Heart right ventricle (tissue), 16 donors: Measurements from ENCODE around the gene MTUS2. TPM values are rescaled to one million over a fixed set of nuclear protein-coding genes. Genes with fewer than 3 reads are reported as not detected.

Source experiments
- ATAC-seq, 8 donors: fragments of 200-7000 bp; cut with Tn5 transposase; one replicate each; pipeline ENCODE4 v1.9.1; 2020; ENCODE audit warnings: mild to moderate bottlenecking in 8 of 8, moderate library complexity in 8 of 8, moderate number of reproducible peaks in 1 of 8
- DNase-seq, 2 donors: peaks; one replicate each; pipeline ENCODE4 v3.0.0-alpha.2; 2020
- H3K27ac ChIP-seq, 10 donors: fragments of 200-600 bp; sonication (generic) in 2 of 10; one replicate each; pipeline versions ENCODE4 v1.5.0 to v1.8.0; 2020 to 2022; ENCODE audit warnings: mild to moderate bottlenecking in 3 of 10
- H3K27me3 ChIP-seq, 7 donors: fragments of 200-600 bp; one replicate each; pipeline ENCODE4 v1.8.0; 2021 to 2022; ENCODE audit warnings: mild to moderate bottlenecking in 2 of 7
- H3K36me3 ChIP-seq, 9 donors: fragments of 200-600 bp; sonication (generic) in 1 of 9; one replicate each; pipeline versions ENCODE4 v1.5.0 to v1.8.0; 2020 to 2022; ENCODE audit warnings: mild to moderate bottlenecking in 2 of 9
- H3K4me1 ChIP-seq, 9 donors: fragments of 200-600 bp; sonication (generic) in 1 of 9; one replicate each; pipeline versions ENCODE4 v1.5.0 to v1.8.0; 2020 to 2022; ENCODE audit warnings: mild to moderate bottlenecking in 4 of 9
- H3K4me3 ChIP-seq, 10 donors: fragments of 200-600 bp; sonication (generic) in 2 of 10; one replicate each; pipeline versions ENCODE4 v1.5.0 to v1.8.0; 2020 to 2022; ENCODE audit warnings: mild to moderate bottlenecking in 7 of 10, moderate library complexity in 2 of 10
- H3K9me3 ChIP-seq, 11 donors: fragments of 200-600 bp in 10 of 11; sonication (generic) in 2 of 11; one replicate each; pipeline versions ENCODE4 v1.5.0 to v1.8.0; 2013 to 2022; ENCODE audit warnings: mild to moderate bottlenecking in 2 of 11, control low read depth in 1 of 11, moderate library complexity in 1 of 11
- WGBS, 2 donors: extraction: QIAGEN DNeasy Blood & Tissue Kit; methylation state at CpG; one replicate each; pipeline ENCODE4 v1.1.7; 2013; ENCODE audit warnings: inconsistent platforms in 1 of 2; 5-methylcytosine and 5-hydroxymethylcytosine counted together
- intact Hi-C, 10 donors: fragments of 100-400 bp; cut with DNase I; formaldehyde crosslinking; loops; one replicate each; pipeline versions ENCODE4 v1.11.1 to v1.14.2; 2022
- long read RNA-seq, 3 donors: library from polyadenylated mRNA; unstranded; transcript quantifications; one replicate each; pipeline ENCODE4 v2.0.0, GENCODE V29; 2020 to 2021
- polyA plus RNA-seq, 2 donors: library from polyadenylated mRNA; stranded (reverse); fragments of 200-250 nt; gene quantifications; one replicate each; pipeline ENCODE4 v1.2.3, GENCODE V29; 2013
- total RNA-seq, 10 donors: library from RNA; stranded (reverse); fragmentation: NEBNext Ultra II Directional in 3 of 10; extraction: Animal tissue kit (Norgen Biotek cat#: 25700) in 3 of 10; gene quantifications; one replicate each; pipeline versions ENCODE4 v1.2.1 to v1.2.4, GENCODE V29; 2021 to 2023
- TF ChIP-seq, protein P1 (sequence below), 9 donors: fragments of 200-600 bp; sonication (generic) in 2 of 9; IDR thresholded peaks; one replicate each; pipeline versions ENCODE4 v1.5.0 to v1.8.0; 2021 to 2022; ENCODE audit warnings: antibody characterized with exemption in 9 of 9, mild to moderate bottlenecking in 5 of 9, moderate library complexity in 1 of 9
- donor health status: Arrhythmogenic right ventricular cardiomyopathy.
- donor health status: ischemic (EF 13 %, LVEDD 7.1; RV severe dilation, severe dysfunction).
- donor health status: healthy with polysubstance abuse.
- donor health status: DM: no; HTN: yes; CAD: no.
- donor health status: DM: no; HTN: no; CAD: no.
- donor health status: ischemic (EF 25% LVEDD 6.9; RV normal size, moderate dysfunction).
- donor health status: ischemic (EF 25% LVEDD 5.7; RV mildly dilated, moderate dysfunction).
- donor health status: healthy.
- donor health status: DM: yes; HTN: yes; CAD: no.
- donor health status: Ischemic cardiomyopathy.
- donor health status: ischemic (EF 35%, LVEDD 5.7; RV mildly dilated, moderate dysfunction).
- donor health status: nonischemic (EF 11% LVEDD 7.7; RV severe dilation, severe dysfunction).
- donor health status: DM: yes; HTN: yes; CAD: no.
- donor health status: PGD.
- donor health status: ischemic (EF 29% LVEDD 5.4; RV normal size, mild dysfunction).
- donor health status: nonischemic (EF 23%, LVEDD 6.1; RV moderate dilation, normal function).

Gene MTUS2
- total RNA-seq (100 to 1,000 TPM in 2 of 10 donors, 10 to 100 TPM in 8; 50.6 to 159 (median 68.7) TPM), polyA plus RNA-seq (10 to 100 TPM; 18.7 to 21.9 TPM)
- long read RNA-seq, donor 1, transcript MTUS2-202 (9 exons, 1,793 nt) = major isoform, 103 of 145 reads
- long read RNA-seq, donor 1, partial matches to known transcripts = 5 of 145 reads
- long read RNA-seq, donor 1, other reads (novel, unspliced or antisense) = 36 of 145 reads
- long read RNA-seq, donor 2, transcript MTUS2-202 (9 exons, 1,793 nt) = major isoform, 123 of 166 reads
- long read RNA-seq, donor 2, partial matches to known transcripts = 10 of 166 reads
- long read RNA-seq, donor 2, other reads (novel, unspliced or antisense) = 32 of 166 reads
- long read RNA-seq, donor 3, transcript MTUS2-202 (9 exons, 1,793 nt) = major isoform, 126 of 158 reads
- long read RNA-seq, donor 3, partial matches to known transcripts = 9 of 158 reads
- long read RNA-seq, donor 3, other reads (novel, unspliced or antisense) = 21 of 158 reads

DNA sequence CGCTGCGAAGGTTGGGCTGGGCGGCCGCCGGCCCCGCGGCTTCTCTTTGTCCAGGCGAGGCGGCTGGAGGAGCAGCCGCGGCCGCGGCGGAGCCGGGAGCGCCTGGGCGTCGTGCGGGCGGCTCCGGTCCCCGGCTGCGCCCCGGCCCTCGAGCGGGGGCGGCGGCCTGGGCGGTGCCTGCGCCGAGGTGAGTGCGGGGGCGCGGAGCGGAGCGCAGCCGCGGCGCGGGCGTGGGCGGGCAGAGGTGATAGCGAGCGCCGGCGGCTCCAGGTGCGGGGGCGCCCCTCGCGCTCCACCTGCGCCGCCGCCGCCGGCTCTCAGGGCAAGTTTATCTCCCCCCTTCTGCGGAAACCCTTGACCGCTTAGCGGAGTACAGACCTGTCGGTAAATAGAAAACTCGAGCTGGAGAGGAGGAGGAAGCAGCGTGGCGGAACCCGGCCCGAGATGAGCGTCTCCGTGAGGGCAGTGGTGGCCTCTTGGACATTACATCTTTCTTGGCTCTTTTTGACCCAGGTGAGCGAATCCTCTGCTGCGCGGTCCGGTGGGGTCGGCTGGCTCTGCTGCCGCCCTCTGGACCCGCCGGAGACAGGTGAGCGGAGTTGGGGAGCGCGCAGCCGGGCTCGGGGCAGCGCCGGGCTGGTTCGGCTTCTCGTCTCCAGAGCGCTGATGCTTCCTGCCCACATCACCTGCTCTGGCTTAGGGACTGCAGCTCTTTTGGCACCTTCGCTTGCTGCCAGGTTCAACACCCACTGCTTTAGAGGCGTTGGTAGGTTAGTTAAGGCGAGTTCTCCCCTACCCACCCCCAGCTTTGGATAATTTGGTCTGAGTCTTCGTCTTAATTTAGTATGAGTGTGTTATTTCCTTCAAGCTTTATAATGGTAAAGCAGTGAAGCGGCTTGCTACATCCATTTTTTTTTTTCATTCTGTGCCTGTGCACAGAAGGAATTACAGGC lies at the start of gene MTUS2:
Gene MTUS2 (plus strand): TSS at position 241 of the 953 bp plus-strand sequence.
- peak; percentile 13 to 66 (median 50) for ATAC-seq
- DNase-seq = no peak

DNA sequence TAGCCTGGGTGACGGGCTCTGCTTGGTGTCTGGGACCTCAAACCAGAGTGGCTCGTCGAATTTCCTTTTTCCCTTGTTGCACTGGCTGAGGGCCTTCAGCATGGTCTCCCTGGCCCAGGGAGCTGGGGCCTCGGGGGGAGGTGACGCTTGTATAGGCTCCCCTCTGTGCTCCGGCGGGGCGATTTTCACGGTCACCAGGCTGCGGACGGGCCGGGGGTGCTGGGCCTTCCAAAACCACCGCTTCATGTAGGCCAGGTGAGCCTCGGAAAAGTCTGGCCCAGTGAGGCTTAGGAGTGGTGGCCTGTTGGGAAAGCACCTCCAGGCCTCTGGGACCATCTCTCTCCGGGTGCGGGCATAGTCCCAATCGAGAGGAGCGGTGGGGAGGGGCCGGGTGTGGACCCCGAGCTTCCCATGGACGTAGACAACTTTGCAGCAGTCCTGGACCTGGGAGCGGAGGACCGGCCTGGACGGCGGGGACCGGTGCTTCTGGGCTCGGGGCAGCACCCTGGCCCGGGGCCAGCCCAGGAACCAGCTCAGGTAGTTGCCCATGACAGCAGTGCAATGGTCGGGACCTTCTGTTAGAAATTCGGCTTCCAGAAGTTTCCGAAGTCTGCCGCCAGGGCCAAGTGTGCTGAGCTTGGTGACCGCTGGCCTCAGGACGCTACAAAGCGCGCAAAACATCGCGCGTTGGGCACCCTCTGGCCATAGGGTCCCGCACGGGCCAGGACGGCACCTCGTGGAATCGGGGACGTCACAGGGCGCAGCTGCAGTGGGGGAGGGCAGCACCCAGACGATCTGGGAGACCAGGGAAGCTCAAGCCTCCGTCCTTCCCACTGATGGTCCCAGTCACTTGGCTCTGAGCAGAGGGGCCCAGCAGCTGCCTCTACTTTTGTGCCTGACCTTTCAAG lies 41.6 kb upstream of the MTUS2 start:
- 94 to 95% methylated on average over 46 to 48 of the region's 48 CpGs for WGBS, 2 donors
- DNase-seq = no peak
- peaks cover 0 to 21% (median 0%) of the 10 kb centered on the region in 11 donors for H3K9me3 ChIP-seq
- H3K4me3 ChIP-seq = no peak overlapping the region
- TF ChIP-seq, protein P1, sequence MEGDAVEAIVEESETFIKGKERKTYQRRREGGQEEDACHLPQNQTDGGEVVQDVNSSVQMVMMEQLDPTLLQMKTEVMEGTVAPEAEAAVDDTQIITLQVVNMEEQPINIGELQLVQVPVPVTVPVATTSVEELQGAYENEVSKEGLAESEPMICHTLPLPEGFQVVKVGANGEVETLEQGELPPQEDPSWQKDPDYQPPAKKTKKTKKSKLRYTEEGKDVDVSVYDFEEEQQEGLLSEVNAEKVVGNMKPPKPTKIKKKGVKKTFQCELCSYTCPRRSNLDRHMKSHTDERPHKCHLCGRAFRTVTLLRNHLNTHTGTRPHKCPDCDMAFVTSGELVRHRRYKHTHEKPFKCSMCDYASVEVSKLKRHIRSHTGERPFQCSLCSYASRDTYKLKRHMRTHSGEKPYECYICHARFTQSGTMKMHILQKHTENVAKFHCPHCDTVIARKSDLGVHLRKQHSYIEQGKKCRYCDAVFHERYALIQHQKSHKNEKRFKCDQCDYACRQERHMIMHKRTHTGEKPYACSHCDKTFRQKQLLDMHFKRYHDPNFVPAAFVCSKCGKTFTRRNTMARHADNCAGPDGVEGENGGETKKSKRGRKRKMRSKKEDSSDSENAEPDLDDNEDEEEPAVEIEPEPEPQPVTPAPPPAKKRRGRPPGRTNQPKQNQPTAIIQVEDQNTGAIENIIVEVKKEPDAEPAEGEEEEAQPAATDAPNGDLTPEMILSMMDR (IDR thresholded peaks at IDR 0.05) = no peak
- H3K27me3 ChIP-seq = peaks cover 0 to 5% (median 0%) of the 10 kb centered on the region in 7 donors
- H3K4me1 ChIP-seq = no peaks in the 10 kb centered on the region
- no peaks in the 10 kb centered on the region for H3K36me3 ChIP-seq
- peak in 1 of 8 donors; percentile 53 for ATAC-seq
- H3K27ac ChIP-seq = no peak overlapping the region
- intact Hi-C loops = no loop called here

More for the DNA sequence above, at the start of gene MTUS2:
- 1 to 2% methylated on average over 75 to 87 of the region's 89 CpGs for WGBS, 2 donors
- Histone ChIP-seq H3K27me3 (peaks cover 0 to 74% (median 43%) of the 10 kb centered on the region in 7 donors), H3K36me3 (no peaks in the 10 kb centered on the region), H3K4me3 (peak within 1 kb of the TSS; percentile 30 to 66 (median 56)), H3K4me1 (peaks cover 0 to 19% (median 5%) of the 10 kb centered on the region in 9 donors), H3K27ac (peak within 1 kb of the TSS in 6 of 10 donors; percentile 22 to 59 (median 51)), H3K9me3 (peaks cover 0 to 7% (median 0%) of the 10 kb centered on the region in 11 donors)
- TF ChIP-seq, protein P1 (IDR thresholded peaks at IDR 0.05) = peak in 1 of 9 donors; percentile 6
- intact Hi-C loops = loop anchor here in 8 of 10 donors (2.0 to 10.0 kb wide), 8 partner anchors 132 to 542 kb away; no protein-coding TSS in a partner anchor

DNA sequence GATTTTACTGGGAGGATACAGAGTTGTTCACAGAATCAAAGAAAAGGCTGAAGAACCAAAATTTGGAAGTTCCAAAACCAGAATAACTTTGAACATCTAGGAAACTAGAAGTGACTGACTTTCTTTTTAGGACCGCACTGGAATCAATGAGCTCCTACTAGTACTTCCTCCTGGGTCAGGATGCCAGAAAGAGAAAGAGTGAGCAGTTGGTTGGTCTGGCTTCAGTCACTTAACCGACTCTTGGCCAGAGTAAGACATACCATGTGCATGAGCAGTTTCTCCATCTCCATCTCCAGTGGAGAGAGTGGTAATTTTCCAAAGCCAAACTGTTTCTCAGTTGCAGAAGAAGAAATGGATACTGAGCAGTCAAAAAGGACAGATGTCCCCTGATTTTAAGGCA lies 27.1 kb upstream of the MTUS2 start:
- WGBS, 2 donors = 33 to 49% methylated on average over 2 of the region's 2 CpGs
- TF ChIP-seq, protein P1 (IDR thresholded peaks at IDR 0.05) = no peak
- intact Hi-C loops = loop anchor here in 8 of 10 donors (5.0 to 10.0 kb wide), 5 partner anchors 36 to 468 kb away; partner anchors contain the start of gene SLC46A3 (in 1 of the 8)
- ATAC-seq (peak in 2 of 8 donors; percentile 43 to 62), DNase-seq (no peak)
- Histone ChIP-seq H3K9me3 (no peaks in the 10 kb centered on the region), H3K27ac (no peak overlapping the region), H3K27me3 (peaks cover 0 to 50% (median 13%) of the 10 kb centered on the region in 7 donors), H3K36me3 (no peaks in the 10 kb centered on the region), H3K4me3 (no peak overlapping the region), H3K4me1 (peaks cover 0 to 8% (median 0%) of the 10 kb centered on the region in 9 donors)
